Stimulated activated CD8-positive, alpha-beta memory T cell treated with anti-CD3 and anti-CD28 coated beads, Interleukin-15, amount 100 ng/mL, for 48 hours (primary cell): ENCODE results near the gene NRP1.
"Not testable (repeated sequence)": the region's sequence is repeated elsewhere in the genome, so short reads cannot be mapped to it uniquely, and the experiment has no call there.

Experiments used
- DNase-seq, 2 donors: peaks; one replicate each; pipeline ENCODE4 v3.0.0-alpha.2; 2020; ENCODE audit warnings: low read depth in 2 of 2

NRP1 gene

GRCh38 chr10:33321516-33321915 lies 13.0 kb downstream of the NRP1 start:
- DNase-seq, result no peak

GRCh38 chr10:33320288-33320687 lies 14.2 kb downstream of the NRP1 start:
- DNase-seq, result no peak

- DNase-seq, result no peak
Observed at GRCh38 chr10:33315891-33316290, 18.6 kb downstream of the NRP1 start.

- DNase-seq, result no peak
Observed at GRCh38 chr10:33314811-33315561, 19.5 kb downstream of the NRP1 start.

GRCh38 chr10:33311640-33312039 lies 22.8 kb downstream of the NRP1 start:
- no peak for DNase-seq

GRCh38 chr10:33310853-33311252 lies 23.6 kb downstream of the NRP1 start:
- no peak for DNase-seq

- no peak for DNase-seq
Observed at GRCh38 chr10:33309406-33309805, 25.1 kb downstream of the NRP1 start.

- no peak for DNase-seq
Observed at GRCh38 chr10:33307835-33308234, 26.6 kb downstream of the NRP1 start.

GRCh38 chr10:33306701-33307519 lies 27.6 kb downstream of the NRP1 start:
- DNase-seq, result no peak

GRCh38 chr10:33306126-33306525 lies 28.3 kb downstream of the NRP1 start:
- no peak for DNase-seq

- DNase-seq, result no peak
Observed at GRCh38 chr10:33304423-33305225, 29.8 kb downstream of the NRP1 start.

GRCh38 chr10:33303988-33304387 lies 30.5 kb downstream of the NRP1 start:
- no peak for DNase-seq

GRCh38 chr10:33302208-33302829 lies 32.1 kb downstream of the NRP1 start:
- no peak for DNase-seq

- DNase-seq, result no peak
Observed at GRCh38 chr10:33301097-33301789, 33.2 kb downstream of the NRP1 start.

- DNase-seq, result not testable (repeated sequence)
Observed at GRCh38 chr10:33300544-33300943, 33.9 kb downstream of the NRP1 start.

- DNase-seq, result no peak
Observed at GRCh38 chr10:33298893-33299292, 35.6 kb downstream of the NRP1 start.

- no peak for DNase-seq
Observed at GRCh38 chr10:33298110-33298509, 36.4 kb downstream of the NRP1 start.

GRCh38 chr10:33295851-33296250 lies 38.6 kb downstream of the NRP1 start:
- no peak for DNase-seq

- no peak for DNase-seq
Observed at GRCh38 chr10:33293531-33294170, 40.8 kb downstream of the NRP1 start.

- DNase-seq, result no peak
Observed at GRCh38 chr10:33293076-33293475, 41.4 kb downstream of the NRP1 start.
